Measurements from ENCODE around the gene MED12L. TPM values are rescaled to one million over a fixed set of nuclear protein-coding genes. Genes with fewer than 3 reads are reported as not detected.
A peak's percentile ranks its signal among the peaks of the same experiment; 100 is the strongest.

Gene MED12L
- total RNA-seq, 1 experiment from 2014 or later, result 14.9 TPM

DNA sequence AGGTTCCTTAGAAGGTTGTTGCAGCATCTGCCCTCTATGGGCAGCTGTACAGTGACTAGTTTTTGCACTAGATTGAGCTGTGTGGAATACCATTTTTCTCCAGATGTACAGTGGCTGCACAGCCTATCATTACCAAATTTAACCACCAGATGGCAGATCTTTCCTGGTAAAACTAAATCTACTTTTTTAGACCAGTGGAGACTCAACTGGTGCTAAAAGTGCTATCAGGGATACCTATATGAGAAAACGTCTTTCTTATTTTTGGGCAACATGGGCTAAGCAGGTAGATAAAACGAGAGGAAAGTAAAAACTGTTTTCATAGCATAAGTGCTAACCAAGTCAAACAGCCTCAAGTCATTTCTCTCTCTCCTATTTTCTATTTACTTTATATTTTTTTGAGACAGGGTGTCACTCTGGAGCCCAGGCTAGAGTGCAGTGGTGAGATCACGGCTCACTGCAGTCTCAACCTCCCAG lies 354.2 kb downstream of the MED12L start:
- Mint-ChIP-seq H3K27me3 (ENCODE audit: low read depth) (no peaks in the 10 kb centered on the region), H3K36me3 (ENCODE audit: insufficient read depth in 1 of 3, low read depth in 3 of 3) (no peaks in the 10 kb centered on the region), H3K9me3 (no peaks in the 10 kb centered on the region), H3K4me3 (no peak overlapping the region), H3K4me1 (peaks cover 14% of the 10 kb centered on the region in 2 experiments), H3K27ac (no peak overlapping the region)
- H3K9me3 ChIP-seq (ENCODE audit: control insufficient read depth, low read depth, low read length), result no peaks in the 10 kb centered on the region
- H3K4me1 ChIP-seq (ENCODE audit: insufficient read depth, low read length), result 0 out of 2 replicates have a peak, but pooled peaks cover 3% of the 10 kb centered on the region
- H4K8ac ChIP-seq (replicated peaks; ENCODE audit: insufficient read length, low read depth, low read length), result no peak overlapping the region
- H2AK5ac ChIP-seq (ENCODE audit: insufficient read length, low read length), result no peak overlapping the region
- no peak overlapping the region for H2AFZ ChIP-seq (ENCODE audit: low read length)
- H4K5ac ChIP-seq (ENCODE audit: insufficient read length, low read depth, low read length), result no peak overlapping the region
- H3K18ac ChIP-seq (ENCODE audit: insufficient read length, low read depth, low read length), result no peak overlapping the region
- no peaks in the 10 kb centered on the region for H4K20me1 ChIP-seq (ENCODE audit: control insufficient read depth, insufficient read depth, insufficient read length)
- H3K27ac ChIP-seq (ENCODE audit: insufficient read length, low read depth, low read length), result no peak overlapping the region
- H3K79me1 ChIP-seq (ENCODE audit: insufficient read depth, low read depth, low read length, poor library complexity, severe bottlenecking), result no peaks in the 10 kb centered on the region
- no peak overlapping the region for H3K4me2 ChIP-seq (ENCODE audit: insufficient read depth, insufficient read length, low read length)
- no peak overlapping the region for H3T11ph ChIP-seq (ENCODE audit: low read length)
- no peak overlapping the region for H2BK15ac ChIP-seq (ENCODE audit: low read depth, low read length)
- H3K23me2 ChIP-seq (ENCODE audit: insufficient read length, low read depth, low read length, poor library complexity, severe bottlenecking), result no peaks in the 10 kb centered on the region
- no peak overlapping the region for H2BK20ac ChIP-seq (ENCODE audit: low read depth, low read length, poor library complexity, severe bottlenecking)
- H3K23ac ChIP-seq (ENCODE audit: insufficient read length, low read depth, low read length), result no peak overlapping the region
- H2BK120ac ChIP-seq (ENCODE audit: low read depth, low read length, poor library complexity, severe bottlenecking), result no peak overlapping the region
- H3K14ac ChIP-seq (ENCODE audit: insufficient read depth, low read length), result no peak overlapping the region
- H3K9ac ChIP-seq (ENCODE audit: extremely low read depth, insufficient read length, low read length), result no peak overlapping the region
- H3K56ac ChIP-seq (ENCODE audit: insufficient read length, low read depth, low read length), result no peak overlapping the region
- H3K27me3 ChIP-seq (ENCODE audit: insufficient read depth, low read length), result no peaks in the 10 kb centered on the region
- TF ChIP-seq, protein P1, sequence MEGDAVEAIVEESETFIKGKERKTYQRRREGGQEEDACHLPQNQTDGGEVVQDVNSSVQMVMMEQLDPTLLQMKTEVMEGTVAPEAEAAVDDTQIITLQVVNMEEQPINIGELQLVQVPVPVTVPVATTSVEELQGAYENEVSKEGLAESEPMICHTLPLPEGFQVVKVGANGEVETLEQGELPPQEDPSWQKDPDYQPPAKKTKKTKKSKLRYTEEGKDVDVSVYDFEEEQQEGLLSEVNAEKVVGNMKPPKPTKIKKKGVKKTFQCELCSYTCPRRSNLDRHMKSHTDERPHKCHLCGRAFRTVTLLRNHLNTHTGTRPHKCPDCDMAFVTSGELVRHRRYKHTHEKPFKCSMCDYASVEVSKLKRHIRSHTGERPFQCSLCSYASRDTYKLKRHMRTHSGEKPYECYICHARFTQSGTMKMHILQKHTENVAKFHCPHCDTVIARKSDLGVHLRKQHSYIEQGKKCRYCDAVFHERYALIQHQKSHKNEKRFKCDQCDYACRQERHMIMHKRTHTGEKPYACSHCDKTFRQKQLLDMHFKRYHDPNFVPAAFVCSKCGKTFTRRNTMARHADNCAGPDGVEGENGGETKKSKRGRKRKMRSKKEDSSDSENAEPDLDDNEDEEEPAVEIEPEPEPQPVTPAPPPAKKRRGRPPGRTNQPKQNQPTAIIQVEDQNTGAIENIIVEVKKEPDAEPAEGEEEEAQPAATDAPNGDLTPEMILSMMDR (conservative IDR thresholded peaks at IDR 0.05), result peak; percentile 81
- H3K4ac ChIP-seq (ENCODE audit: low read depth, low read length), result no peak overlapping the region
- no peak for DNase-seq
- H4K91ac ChIP-seq (ENCODE audit: insufficient read length, low read depth, low read length), result no peak overlapping the region
- no peak overlapping the region for H2BK5ac ChIP-seq (ENCODE audit: insufficient read length, low read length)
- H2BK12ac ChIP-seq (ENCODE audit: insufficient read length, low read depth, low read length), result no peak overlapping the region
- no CpG with 5 or more reads among the region's 3 CpGs for WGBS (ENCODE audit: extremely low coverage, insufficient read length, low lambda C conversion rate)
- H3K79me2 ChIP-seq (ENCODE audit: insufficient read depth, low read length), result no peaks in the 10 kb centered on the region

All from H9 (cell line).